Sigmoid colon (tissue), 7 donors: ENCODE results near the gene USP37. TPM values are rescaled to one million over a fixed set of nuclear protein-coding genes. Genes with fewer than 3 reads are reported as not detected.

Experiments
- DNase-seq: peaks from one replicate; pipeline ENCODE4 v3.0.0-alpha.2; 2019
- H3K27ac ChIP-seq, 4 donors: fragments of 200-600 bp; sonication (generic); one replicate each; pipeline ENCODE4 v1.5.1; 2016 to 2019; ENCODE audit warnings: mild to moderate bottlenecking in 1 of 4
- H3K27me3 ChIP-seq, 3 donors: fragments of 200-600 bp; sonication (generic); one replicate each; pipeline ENCODE4 v1.5.1; 2019; ENCODE audit warnings: mild to moderate bottlenecking in 1 of 3
- H3K36me3 ChIP-seq, 4 donors: fragments of 200-600 bp; sonication (generic); one replicate each; pipeline ENCODE4 v1.5.1; 2016 to 2019
- H3K4me1 ChIP-seq, 4 donors: fragments of 200-600 bp; sonication (generic); one replicate each; pipeline ENCODE4 v1.5.1; 2017 to 2019
- H3K4me3 ChIP-seq, 4 donors: fragments of 200-600 bp; sonication (generic); one replicate each; pipeline ENCODE4 v1.5.1; 2017 to 2019; ENCODE audit warnings: mild to moderate bottlenecking in 2 of 4, moderate library complexity in 1 of 4
- H3K9me3 ChIP-seq, 4 donors: fragments of 200-600 bp in 3 of 4; sonication (generic) in 3 of 4; one replicate each; pipeline versions ENCODE4 v1.5.1 to v1.6.1; 2013 to 2019
- CTCF ChIP-seq, 4 experiments: fragments of 450-650 bp in 3 of 4; fragments of 200-600 bp in 1 of 4; IDR thresholded peaks; one replicate each; pipeline ENCODE4 v1.5.1; 2016 to 2019; ENCODE audit warnings: antibody characterized with exemption in 4 of 4, mild to moderate bottlenecking in 3 of 4, moderate library complexity in 2 of 4
- EP300 ChIP-seq, 4 donors: sonication (generic); formaldehyde crosslinking; IDR thresholded peaks; one replicate each; pipeline ENCODE4 v1.6.1; 2017; ENCODE audit warnings: antibody characterized with exemption in 4 of 4
- POLR2A ChIP-seq, 2 donors: fragments of 450-650 bp; IDR thresholded peaks; one replicate each; pipeline ENCODE4 v1.6.1; 2016; ENCODE audit warnings: antibody characterized with exemption in 2 of 2, mild to moderate bottlenecking in 2 of 2, moderate library complexity in 2 of 2
- POLR2AphosphoS5 ChIP-seq, 4 donors: sonication (generic); formaldehyde crosslinking; IDR thresholded peaks; one replicate each; pipeline ENCODE4 v1.6.1; 2017; ENCODE audit warnings: antibody characterized with exemption in 4 of 4
- WGBS, 2 donors: extraction: QIAGEN DNeasy Blood & Tissue Kit; methylation state at CpG; one replicate each; pipeline ENCODE4 v1.1.7; 2013; 5-methylcytosine and 5-hydroxymethylcytosine counted together
- intact Hi-C: fragments of 100-400 bp; cut with DNase I; formaldehyde crosslinking; loops from one replicate; pipeline ENCODE4 v1.15.1; 2023
- polyA plus RNA-seq, 3 donors: library from polyadenylated mRNA; stranded (reverse); fragments of 200-250 nt; gene quantifications; one replicate each; pipeline ENCODE4 v1.2.3, GENCODE V29; 2013
- total RNA-seq, 4 donors: library from RNA; depleted of rRNA; stranded (reverse); fragments of >200 nt; gene quantifications; one replicate each; pipeline ENCODE4 v1.1.0, GENCODE V29; 2016
- donor health status: healthy with polysubstance abuse.
- donor health status: Bipolar disorder and iron deficiency.
- donor health status: healthy.

Gene USP37
- total and polyA plus RNA-seq, 7 donors = 1.8 to 11.4 (median 6.6) TPM

DNA sequence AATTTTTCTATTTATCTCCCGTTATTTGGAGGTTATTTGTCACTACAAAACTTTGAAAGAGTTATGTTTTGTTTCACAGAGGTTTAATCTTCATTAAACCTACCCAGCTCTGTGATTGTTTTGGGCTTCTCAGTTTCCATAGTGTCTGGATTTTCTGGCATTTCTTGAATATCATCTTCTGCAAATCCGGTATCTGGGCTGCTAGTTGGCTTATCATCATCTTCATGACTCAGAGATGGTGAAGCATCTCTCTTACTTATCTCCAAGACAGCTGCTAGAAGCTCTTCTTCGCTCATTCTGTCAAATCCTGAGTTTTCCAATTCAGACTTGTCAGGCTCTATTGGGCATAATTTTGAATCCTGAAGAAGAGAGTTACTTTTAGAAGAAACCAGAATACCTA lies 93.6 kb downstream of the USP37 start:
- Histone ChIP-seq H3K4me3 (no peak overlapping the region), H3K27me3 (no peaks in the 10 kb centered on the region), H3K9me3 (no peaks in the 10 kb centered on the region), H3K27ac (no peak overlapping the region), H3K36me3 (peaks cover 8 to 62% (median 9%) of the 10 kb centered on the region in 4 donors), H3K4me1 (peaks cover 0 to 7% (median 1%) of the 10 kb centered on the region in 4 donors)
- 88 to 89% methylated on average over 3 of the region's 3 CpGs for WGBS, 2 donors
- no peak for TF ChIP-seq EP300 (IDR thresholded peaks at IDR 0.05)
- intact Hi-C loops = no loop called here
- no peak for DNase-seq

- H3K27me3 ChIP-seq = no peaks in the 10 kb centered on the region
- DNase-seq = no peak
- peaks cover 0 to 7% (median 1%) of the 10 kb centered on the region in 4 donors for H3K4me1 ChIP-seq
- peaks cover 8 to 48% (median 9%) of the 10 kb centered on the region in 4 donors for H3K36me3 ChIP-seq
- intact Hi-C loops = no loop called here
- no peaks in the 10 kb centered on the region for H3K9me3 ChIP-seq
- H3K27ac ChIP-seq = no peak overlapping the region
- TF ChIP-seq POLR2AphosphoS5 (IDR thresholded peaks at IDR 0.05) (no peak), POLR2A (IDR thresholded peaks at IDR 0.05) (no peak), CTCF (IDR thresholded peaks at IDR 0.05) (no peak)
- no peak overlapping the region for H3K4me3 ChIP-seq
Observed at GRCh38 chr2:218472988-218473387, 95.2 kb downstream of the USP37 start.

DNA sequence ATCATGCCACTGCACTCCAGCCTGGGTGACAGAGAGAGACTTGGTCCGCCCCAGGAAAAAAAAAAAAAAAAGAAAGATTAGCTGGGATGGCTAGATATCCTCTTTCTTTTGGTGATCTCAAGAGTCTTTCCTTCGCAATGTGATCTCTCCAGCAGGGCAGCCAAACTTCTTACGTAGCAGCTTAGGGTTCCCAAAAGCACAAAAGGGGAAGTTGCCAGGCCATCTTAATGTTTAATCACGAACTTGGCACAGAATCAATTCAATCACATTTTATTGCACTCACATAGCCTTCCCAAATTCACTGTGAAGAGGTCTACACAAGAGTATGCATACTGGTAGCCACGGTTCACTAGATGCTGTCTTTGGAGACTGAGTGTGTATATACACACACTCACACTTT lies 96.2 kb downstream of the USP37 start:
- intact Hi-C loops = no loop called here
- no peak for DNase-seq
- Histone ChIP-seq H3K4me3 (no peak overlapping the region), H3K27ac (no peak overlapping the region), H3K4me1 (peaks cover 0 to 1% (median under 1%) of the 10 kb centered on the region in 4 donors), H3K27me3 (no peaks in the 10 kb centered on the region), H3K36me3 (peaks cover 8 to 38% (median 9%) of the 10 kb centered on the region in 4 donors), H3K9me3 (no peaks in the 10 kb centered on the region)
- WGBS, 2 donors = 41 to 66% methylated on average over 5 of the region's 5 CpGs
- TF ChIP-seq POLR2A (IDR thresholded peaks at IDR 0.05) (no peak), EP300 (IDR thresholded peaks at IDR 0.05) (no peak), CTCF (IDR thresholded peaks at IDR 0.05) (no peak), POLR2AphosphoS5 (IDR thresholded peaks at IDR 0.05) (no peak)

GRCh38 chr2:218471036-218471435 lies 97.1 kb downstream of the USP37 start:
- Histone ChIP-seq H3K4me1 (no peaks in the 10 kb centered on the region), H3K36me3 (peaks cover 8 to 34% (median 9%) of the 10 kb centered on the region in 4 donors), H3K27ac (no peak overlapping the region), H3K4me3 (no peak overlapping the region), H3K27me3 (no peaks in the 10 kb centered on the region), H3K9me3 (no peaks in the 10 kb centered on the region)
- 71 to 83% methylated on average over 2 of the region's 2 CpGs for WGBS, 2 donors
- intact Hi-C loops = no loop called here
- TF ChIP-seq POLR2AphosphoS5 (IDR thresholded peaks at IDR 0.05) (no peak), EP300 (IDR thresholded peaks at IDR 0.05) (no peak)
- no peak for DNase-seq

DNA sequence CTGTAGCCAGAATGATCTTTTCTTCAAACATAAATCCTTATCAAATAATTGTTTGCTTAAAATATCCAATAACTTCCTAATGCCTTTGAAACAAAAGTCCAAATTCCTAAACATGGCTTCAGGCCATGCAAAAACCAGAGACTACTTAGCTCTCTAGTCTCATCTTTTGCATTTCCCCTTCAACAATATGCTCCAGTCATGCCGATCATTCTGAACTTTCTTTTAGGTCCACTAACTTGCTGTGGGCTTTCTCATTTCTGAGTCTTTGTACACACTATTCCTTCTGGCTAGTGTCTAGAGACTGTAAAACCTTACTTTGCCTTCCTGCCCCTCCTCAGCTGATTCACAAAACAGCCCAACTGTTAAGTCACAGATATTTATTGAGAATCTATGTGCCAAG lies 97.7 kb downstream of the USP37 start:
- DNase-seq = no peak
- no peaks in the 10 kb centered on the region for H3K9me3 ChIP-seq
- 0% methylated on average over 1 of the region's 1 CpG for WGBS, 2 donors
- H3K27ac ChIP-seq = no peak overlapping the region
- no peaks in the 10 kb centered on the region for H3K4me1 ChIP-seq
- TF ChIP-seq CTCF (IDR thresholded peaks at IDR 0.05) (no peak), POLR2AphosphoS5 (IDR thresholded peaks at IDR 0.05) (no peak), POLR2A (IDR thresholded peaks at IDR 0.05) (no peak), EP300 (IDR thresholded peaks at IDR 0.05) (no peak)
- no peak overlapping the region for H3K4me3 ChIP-seq
- H3K27me3 ChIP-seq = no peaks in the 10 kb centered on the region
- peaks cover 8 to 29% (median 9%) of the 10 kb centered on the region in 4 donors for H3K36me3 ChIP-seq
- intact Hi-C loops = no loop called here

DNA sequence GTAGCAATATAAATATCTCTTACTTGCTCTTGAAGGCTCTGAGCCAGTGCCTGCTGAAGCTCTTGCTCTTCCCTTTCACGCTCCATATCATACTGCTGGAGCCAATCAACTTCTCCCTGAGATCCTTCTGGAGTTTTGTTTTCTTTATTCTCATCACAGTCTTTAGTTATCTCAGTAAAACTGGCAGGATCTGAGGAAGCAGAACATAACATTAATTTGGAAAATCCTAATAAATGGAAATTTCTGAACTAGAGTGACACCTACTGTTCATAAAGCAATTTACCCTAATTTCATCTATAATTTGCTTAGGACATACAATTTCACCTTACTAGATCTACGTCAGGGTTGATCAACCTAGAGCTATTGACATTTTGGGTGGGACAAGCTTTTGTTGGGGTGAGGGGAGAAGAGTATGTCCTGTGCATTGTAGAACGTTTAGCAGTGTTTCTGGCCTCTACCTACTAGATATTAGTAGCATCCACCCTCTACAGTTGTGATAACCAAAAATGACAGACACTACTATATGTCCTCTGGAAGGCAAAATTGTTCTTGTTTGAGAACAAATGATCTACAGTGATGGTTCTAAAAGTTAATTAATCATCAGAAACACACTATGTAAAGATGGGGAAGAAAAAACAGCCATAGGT lies 102.0 kb downstream of the USP37 start:
- Histone ChIP-seq H3K4me1 (no peaks in the 10 kb centered on the region), H3K27ac (no peak overlapping the region), H3K9me3 (no peaks in the 10 kb centered on the region), H3K27me3 (no peaks in the 10 kb centered on the region), H3K36me3 (peaks cover 0 to 26% (median 3%) of the 10 kb centered on the region in 4 donors), H3K4me3 (no peak overlapping the region)
- intact Hi-C loops = loop anchor here (2.0 to 5.0 kb wide), 2 partner anchors 59 to 174 kb away; partner anchors contain the start of gene TMBIM1
- no peak for DNase-seq
- WGBS, 2 donors = 36 to 49% methylated on average over 3 of the region's 3 CpGs
- TF ChIP-seq CTCF (IDR thresholded peaks at IDR 0.05) = peak; percentile 32 to 55 (median 44)
- no peak for TF ChIP-seq POLR2AphosphoS5 (IDR thresholded peaks at IDR 0.05)
- TF ChIP-seq POLR2A (IDR thresholded peaks at IDR 0.05) = no peak
- TF ChIP-seq EP300 (IDR thresholded peaks at IDR 0.05) = no peak
